GM18907 (cell line): ENCODE results near the gene RASGRF2.

ENCODE experiments used
- ATAC-seq: cut with Tn5 transposase; IDR thresholded peaks from one replicate; pipeline ENCODE4 v1.9.1; 2021; ENCODE audit warnings: mild to moderate bottlenecking, moderate library complexity; ENCODE audit not compliant: unreplicated experiment

Gene RASGRF2, protein sequence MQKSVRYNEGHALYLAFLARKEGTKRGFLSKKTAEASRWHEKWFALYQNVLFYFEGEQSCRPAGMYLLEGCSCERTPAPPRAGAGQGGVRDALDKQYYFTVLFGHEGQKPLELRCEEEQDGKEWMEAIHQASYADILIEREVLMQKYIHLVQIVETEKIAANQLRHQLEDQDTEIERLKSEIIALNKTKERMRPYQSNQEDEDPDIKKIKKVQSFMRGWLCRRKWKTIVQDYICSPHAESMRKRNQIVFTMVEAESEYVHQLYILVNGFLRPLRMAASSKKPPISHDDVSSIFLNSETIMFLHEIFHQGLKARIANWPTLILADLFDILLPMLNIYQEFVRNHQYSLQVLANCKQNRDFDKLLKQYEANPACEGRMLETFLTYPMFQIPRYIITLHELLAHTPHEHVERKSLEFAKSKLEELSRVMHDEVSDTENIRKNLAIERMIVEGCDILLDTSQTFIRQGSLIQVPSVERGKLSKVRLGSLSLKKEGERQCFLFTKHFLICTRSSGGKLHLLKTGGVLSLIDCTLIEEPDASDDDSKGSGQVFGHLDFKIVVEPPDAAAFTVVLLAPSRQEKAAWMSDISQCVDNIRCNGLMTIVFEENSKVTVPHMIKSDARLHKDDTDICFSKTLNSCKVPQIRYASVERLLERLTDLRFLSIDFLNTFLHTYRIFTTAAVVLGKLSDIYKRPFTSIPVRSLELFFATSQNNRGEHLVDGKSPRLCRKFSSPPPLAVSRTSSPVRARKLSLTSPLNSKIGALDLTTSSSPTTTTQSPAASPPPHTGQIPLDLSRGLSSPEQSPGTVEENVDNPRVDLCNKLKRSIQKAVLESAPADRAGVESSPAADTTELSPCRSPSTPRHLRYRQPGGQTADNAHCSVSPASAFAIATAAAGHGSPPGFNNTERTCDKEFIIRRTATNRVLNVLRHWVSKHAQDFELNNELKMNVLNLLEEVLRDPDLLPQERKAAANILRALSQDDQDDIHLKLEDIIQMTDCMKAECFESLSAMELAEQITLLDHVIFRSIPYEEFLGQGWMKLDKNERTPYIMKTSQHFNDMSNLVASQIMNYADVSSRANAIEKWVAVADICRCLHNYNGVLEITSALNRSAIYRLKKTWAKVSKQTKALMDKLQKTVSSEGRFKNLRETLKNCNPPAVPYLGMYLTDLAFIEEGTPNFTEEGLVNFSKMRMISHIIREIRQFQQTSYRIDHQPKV (N-terminal part only)

DNA sequence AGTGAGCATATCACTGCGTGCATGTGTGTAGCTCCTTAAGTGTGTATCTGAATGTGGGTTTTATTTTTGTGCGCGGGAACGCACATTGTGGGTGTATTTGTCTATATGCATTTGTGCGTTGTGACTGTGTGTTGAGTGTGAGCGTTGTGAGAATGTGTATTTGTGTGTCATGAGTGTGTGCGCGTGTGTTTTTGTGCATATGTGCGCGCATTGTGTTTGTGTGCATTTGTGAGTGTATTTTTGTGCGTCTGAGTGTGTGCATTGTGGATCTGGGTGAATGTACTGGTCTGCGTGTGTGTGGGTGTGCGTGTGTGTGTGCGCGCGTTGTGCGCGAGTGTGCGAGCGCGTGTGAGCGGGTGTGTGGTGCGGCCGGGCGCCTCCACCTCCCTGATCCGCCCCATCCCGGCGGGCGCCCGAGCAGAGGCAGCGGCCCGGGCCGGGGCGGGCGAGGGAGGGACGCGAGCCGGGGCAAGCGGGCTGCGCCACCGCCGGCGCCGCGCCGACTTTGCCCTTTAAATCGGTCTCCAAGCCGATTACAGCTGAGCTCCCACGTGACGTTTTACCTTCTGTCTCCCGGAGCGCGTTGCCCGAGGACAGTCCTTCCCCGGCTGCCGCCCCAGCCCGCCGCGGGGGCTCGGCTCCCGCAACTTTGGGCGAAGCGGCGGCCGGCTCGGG lies at the start of gene RASGRF2:
Gene RASGRF2, plus strand, starts transcription at position 596 of the 675 bp plus-strand sequence. CDS start 376 bp downstream, outside the sequence.
- no peak for ATAC-seq

DNA sequence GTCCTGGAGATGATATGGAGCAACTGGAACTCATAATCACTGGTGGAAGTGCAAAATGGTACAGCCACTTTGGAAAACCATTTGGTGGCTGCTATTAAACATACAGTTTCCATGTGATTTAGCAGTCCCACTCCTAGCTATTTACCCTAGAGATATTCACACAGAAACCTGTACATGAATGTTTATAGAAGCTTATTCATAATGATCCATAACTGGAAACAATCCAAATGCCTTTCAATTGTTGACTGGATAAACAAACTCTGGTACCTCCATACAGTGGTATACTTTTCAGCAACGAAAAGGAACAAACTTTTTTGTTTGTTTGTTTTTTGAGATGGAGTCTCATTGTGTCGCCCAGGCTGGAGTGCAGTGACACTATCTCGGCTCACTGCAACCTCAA lies 47.7 kb upstream of the RASGRF2 start:
- no peak for ATAC-seq

DNA sequence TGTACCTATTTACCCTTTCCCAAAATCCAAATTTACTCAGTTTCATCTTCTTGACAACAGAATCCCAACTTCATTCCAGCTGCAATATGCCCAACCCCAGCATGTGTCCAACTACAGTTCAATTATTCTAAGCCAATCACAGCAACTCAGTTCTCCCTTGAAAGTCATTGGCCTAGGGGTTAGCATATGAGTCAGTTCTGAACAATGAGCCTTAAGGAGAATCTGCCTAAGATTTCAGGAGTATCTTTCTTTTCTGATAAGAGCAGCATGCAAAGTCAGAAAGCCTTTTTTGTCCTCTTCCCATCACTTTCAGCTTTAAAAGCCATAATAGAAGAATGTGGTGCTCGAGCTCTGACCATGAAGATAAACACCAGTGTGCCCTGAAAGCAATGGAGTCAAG lies 44.4 kb upstream of the RASGRF2 start:
- no peak for ATAC-seq

DNA sequence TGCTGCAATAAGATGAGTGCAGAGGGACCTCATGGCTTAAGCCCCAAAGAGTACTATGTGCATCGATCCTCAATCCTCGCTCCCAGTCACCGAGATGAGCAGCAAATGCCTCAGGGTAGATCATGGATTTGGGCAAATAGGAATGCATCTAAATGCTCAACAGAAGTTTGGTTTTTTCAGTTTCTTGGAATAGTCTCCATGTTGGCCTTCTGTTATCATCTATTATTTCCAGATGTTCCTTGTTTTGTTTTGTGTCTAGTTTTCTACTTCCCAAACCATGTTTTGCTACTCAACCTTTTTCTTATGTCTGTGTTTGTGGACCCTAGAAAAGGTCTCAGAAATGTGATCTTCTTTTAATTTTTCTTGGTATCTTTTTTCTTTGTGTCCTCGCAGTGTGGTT lies 43.5 kb upstream of the RASGRF2 start:
- no peak for ATAC-seq

DNA sequence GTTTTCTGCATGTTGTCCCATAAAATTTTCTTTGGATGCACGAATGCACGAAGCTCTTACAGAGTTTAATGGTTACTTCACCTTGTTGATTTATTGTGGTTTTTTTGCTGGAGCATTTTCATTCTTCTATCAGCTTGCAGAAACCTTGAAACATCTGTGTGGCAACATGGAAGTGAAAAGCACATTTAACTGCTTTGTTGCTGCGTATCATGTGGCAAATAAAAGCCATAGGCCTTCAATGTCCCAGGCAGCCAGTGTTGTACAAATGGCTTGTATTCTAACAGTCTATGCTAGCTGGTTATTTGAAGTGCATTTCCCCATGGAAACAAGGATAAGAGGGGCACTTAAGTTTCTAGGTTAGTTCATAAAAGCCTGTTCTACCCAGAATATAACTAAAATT lies 42.5 kb upstream of the RASGRF2 start:
- no peak for ATAC-seq

DNA sequence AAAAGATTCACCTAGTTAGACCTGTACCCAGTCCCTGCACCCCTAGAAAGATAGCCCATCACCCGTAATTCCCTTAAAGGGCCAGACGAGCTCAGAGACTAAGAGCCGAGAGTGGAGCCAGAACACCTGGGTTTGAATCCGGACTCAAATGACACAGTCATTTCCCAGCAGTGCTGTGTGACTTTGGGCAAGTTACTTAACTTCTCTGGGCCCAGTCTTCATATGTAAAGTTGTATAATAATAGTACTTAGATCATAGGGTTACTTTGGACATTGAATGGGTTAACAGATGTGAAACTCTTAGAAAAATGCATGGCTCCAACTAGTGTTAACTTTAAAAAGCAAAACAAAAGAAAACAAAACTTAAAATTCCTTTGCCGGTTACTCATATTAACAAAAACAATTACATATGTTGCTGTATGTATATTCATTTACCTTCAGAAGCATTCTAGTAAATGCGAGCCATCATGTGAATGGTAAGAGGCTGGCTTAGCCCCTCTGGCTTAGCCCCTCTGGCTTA lies 40.4 kb upstream of the RASGRF2 start:
- ATAC-seq: no peak

DNA sequence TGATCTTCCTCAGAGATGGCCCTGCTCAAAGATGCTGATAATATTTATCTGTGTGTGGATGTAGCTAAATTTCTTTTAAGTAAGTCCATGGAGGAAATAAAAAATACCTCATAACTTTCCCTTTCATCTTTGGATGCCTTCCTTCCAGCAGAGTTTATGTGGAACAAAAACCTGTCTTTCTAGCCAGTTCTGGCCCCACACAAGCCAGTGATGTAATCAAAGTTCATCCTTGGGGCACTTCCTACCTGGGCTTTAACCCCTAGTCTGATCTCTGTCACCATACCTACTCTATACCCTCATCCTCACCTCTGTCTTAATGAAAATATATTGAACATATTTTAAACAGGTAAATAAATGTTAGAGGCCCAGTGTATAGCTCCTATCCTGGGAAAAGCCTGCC lies 39.8 kb upstream of the RASGRF2 start:
- no peak for ATAC-seq

DNA sequence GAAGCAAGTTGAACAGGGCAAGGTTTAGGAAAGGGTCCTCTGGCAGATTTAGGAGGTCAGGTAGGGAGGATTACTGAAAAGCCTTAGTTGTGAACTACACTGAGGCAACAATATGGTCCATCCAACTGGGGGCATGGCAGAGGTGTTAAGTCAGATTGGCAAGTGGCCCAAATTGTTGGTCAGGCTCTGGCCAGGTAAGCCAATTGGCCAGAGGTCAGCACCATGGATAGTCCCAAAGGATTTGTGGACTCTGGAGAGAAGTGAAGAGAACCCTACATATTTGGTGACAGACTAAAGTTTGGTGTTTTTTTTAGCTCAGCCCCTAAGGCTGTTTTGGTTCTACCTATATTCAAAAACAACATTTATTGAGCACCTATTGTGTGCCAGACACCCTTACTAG lies 39.1 kb upstream of the RASGRF2 start:
- no peak for ATAC-seq

DNA sequence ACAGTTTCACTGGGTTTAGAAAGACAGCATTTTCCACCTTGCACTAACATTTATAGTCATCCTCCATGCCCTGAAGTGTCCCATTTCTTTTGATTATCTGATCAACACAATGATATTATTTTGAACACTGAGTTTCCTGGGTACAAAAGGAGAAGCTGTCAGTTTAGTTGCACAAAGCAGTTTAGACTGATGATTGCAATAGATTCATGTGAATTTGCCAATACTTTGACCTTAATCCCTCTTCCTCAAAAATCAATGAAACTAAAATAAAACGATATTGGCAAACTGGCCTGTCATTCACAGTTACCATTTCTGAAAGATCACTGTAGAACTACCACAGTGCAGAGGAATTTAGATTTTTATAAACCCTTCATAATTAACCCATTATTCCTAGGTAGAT lies 34.2 kb upstream of the RASGRF2 start:
- ATAC-seq: no peak

DNA sequence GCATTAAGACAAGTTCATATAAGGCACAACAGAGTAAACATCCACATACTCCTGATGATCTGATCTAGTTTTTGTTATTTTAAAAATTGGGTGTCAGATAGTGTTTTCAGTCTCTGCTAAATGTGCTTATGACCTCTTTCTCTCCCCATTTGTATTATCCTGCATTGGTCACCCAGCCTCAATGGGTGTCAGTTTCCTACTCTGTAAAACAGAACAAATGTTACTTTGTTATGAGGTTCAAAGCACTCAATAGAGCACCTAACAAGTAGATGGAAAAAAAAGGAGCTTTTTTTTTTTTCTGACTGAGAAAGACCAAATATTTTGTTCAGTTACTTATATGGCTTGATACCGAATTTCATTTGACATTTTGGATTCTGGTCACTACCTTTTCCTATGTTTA lies 33.6 kb upstream of the RASGRF2 start:
- no peak for ATAC-seq

DNA sequence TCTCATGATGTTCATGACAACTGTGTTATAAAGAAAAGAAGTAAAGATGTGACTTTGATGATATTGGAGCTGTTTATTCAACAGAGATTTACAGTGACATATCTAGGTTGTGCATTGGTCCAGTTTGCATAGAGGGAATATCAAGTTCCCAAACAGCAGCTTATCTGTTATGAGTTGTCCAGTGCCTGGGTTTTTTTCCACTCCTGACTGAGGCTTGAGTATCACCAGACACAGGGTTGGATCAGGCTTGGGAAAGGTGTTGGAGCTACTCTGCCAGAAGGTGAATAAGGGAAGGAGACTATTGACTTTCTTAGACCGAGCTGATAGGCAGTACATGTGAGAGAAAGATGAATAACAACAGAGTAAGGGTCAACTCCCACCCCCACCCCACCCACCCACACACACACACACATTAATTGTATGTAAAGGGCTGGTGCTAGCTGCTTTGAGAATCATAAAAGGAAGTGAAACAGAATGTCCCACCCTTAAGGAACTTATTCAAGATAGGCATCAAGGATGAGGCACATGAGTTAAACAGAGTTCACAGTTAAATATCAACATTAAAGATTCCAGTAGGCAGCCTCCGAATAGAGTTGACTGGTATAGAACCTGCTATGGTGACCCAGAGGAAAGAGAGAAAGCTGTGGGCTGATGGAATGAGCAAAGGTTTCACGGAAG lies 33.0 kb upstream of the RASGRF2 start:
- no peak for ATAC-seq

DNA sequence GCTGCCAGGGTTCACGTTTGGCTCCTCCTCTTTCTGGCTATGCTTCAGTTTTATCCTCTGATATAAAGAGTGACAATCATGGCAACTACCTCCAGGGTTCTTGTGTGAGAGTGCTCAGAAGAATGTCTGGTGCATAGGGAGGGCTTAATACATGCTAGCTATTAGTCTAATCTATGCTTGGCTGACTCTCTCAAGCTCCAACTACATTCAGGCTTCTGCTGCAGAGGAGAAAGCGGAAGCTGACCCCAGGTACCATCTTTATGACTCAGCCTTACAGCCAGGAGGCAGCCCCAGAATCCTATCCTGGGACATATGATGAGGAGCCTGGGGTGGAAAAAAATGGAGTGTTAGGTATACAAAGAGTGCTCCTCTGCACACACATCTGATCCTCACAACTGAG lies 32.1 kb upstream of the RASGRF2 start:
- ATAC-seq: no peak

DNA sequence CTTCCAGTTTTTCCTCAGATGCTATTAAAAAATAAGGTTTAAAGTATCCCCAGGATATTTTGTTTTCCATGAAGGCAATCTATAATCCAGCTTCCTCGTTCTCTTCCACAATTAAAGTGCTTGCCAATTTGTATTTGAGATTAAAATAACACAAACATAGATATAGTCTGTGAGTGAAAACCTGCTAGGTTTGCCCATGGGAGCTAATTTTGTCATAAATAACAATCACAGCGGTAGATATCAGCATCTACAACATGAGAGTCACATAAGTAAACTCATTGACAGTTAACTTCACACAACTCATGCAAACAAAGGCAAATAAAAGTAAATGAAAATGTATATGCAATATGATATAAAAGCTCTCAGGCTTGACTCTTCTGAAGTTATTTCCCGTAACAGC lies 29.2 kb upstream of the RASGRF2 start:
- no peak for ATAC-seq

DNA sequence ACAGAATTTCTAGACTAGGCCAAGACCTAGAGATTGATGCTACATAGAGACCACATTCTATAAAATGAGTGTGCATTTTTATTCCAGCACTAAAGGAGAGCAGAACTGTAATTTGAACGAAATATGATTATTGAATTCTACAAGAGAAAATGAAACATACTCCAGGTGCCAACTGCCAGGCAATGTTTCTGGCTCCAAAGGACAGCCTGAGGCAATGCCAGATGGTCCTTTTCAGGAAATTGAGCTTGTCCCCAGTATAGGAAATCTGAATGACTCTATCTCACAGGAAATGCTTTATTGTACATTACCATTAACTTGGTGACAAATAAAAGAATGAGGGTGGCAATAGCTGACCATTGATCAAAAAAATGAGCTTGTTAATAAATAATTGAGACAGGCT lies 28.8 kb upstream of the RASGRF2 start:
- no peak for ATAC-seq

DNA sequence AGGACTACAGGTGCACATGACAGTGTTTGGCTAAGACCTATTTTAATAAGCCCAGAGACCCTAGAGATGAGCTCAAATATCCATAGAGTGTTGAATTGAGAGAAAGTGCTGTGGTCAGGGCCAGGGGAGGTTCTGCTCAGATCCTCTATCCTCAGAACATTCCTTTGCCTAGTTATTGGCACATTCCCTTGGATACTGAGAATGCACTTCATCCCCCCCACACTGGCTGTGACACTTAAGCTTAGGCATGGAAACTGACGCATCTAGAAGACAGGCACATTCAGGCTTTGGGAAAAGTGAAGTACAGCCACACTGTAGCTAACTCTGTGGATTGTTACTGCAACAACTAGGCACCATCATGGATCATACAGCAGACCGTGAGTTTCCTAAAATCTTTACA lies 27.1 kb upstream of the RASGRF2 start:
- ATAC-seq: no peak

DNA sequence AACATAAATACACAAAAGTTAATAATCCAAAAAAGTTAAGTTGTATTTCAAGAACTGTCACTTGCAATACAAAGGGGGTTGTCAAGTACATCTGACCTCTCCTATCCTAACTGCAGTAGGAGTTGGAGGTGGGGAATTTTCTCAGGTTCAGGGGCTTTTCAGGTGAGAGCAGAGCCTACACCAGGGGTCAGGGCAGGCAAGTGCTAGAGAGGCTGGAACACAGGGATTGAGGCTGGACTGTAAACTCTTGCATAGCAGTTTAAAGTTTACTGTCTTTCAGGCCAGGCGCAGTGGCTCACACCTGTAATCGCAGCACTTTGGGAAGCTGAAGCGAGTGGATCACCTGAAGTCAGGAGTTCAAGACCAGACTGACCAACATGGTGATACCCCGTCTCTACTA lies 25.4 kb upstream of the RASGRF2 start:
- no peak for ATAC-seq

DNA sequence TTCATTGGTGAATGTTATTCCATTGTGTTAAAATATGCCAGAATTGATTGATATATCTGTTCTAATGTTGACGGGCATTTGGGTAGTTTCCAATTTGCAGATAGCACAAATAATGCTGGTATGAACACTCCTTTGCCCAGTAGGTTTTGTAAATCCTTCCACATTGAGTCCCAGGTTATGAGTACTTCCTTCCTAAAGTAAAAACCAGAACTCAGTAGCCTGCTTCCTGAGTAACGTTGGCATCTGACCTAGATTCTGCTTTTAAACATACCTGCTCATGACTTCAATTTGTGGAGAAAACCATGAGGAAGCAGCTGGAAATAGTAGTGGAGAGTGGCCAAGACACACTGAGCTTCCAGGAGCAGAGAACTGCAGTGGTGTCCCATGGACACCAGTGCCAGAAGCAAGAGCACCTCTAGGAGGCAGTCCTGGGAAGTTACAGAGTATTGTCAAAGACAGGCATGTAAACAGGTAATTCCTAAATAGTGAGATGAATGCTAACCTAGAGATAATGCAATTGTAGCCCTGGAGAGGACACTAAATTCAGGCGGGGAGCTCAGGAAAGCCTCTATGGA lies 24.3 kb upstream of the RASGRF2 start:
- ATAC-seq: no peak

DNA sequence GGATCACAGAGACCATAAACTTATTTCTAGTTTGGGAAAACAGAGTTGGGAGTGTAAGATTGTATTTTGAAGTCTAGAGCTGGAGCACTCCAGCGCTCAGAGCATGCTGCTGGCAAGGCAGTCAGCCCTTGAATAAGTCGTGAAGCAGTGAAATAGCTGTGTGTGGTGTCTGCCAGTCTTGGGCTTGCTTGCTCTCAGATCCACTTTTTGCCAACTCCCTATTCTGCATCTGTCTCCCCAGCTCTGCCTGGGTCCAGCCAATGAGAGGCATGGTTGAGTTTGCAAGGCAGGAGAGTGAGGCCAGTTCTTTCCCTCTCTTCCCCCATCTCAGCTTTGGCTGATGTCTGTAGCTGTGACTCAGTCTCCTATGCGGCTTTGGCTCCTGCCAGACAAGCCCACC lies 23.3 kb upstream of the RASGRF2 start:
- no peak for ATAC-seq

DNA sequence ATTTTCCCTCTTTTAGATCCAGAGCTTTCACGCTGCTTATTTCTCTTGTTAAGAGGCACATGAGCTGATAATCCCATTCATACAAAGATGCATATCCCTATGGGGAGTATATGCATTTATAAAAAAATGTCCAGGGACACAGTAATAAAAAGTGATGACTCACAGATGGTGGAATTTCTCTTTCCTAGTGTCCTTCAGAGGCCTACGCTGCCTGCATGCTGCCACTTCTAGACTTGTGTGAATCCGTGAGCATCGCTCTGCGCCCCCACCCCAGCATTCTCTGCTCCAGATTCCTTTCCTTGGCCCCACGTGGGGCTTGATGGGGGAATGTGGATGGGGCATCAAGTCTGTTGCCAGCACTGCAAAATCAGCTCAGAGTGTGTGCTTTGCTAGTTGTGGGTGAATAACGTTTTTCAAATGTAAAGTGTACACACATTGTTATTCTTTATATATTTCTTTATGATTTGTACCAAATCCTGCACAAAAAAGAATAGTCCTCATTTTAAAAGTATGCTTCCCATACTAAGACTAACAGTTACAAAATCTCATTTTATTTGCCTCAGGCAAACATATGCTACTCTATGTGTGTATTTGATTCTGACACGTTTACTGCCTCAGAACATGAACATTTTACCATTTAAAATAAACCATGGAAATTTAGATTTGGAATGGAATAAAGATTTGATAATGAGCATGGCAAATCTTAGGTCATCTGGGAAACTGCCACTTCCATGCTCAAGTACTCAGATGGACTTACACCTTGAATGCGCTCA lies 22.4 kb upstream of the RASGRF2 start:
- no peak for ATAC-seq
